Fibroblast of skin of back (primary cell): ENCODE measurements around the gene MED22.

Experiments
- DNase-seq: peaks from one replicate; pipeline ENCODE4 v3.0.0-alpha.2; 2013

MED22 gene

GRCh38 chr9:133375724-133376654 is 28.1 kb upstream of the MED22 start, which contains the start of the genes STKLD1 and SURF4:
Gene STKLD1 (plus strand): TSS chr9:133376366. CDS start chr9:133376474, 108 bp downstream.
Gene SURF4 (minus strand): TSS chr9:133376060. CDS start chr9:133375969, 91 bp downstream.
- peak; percentile 96 for DNase-seq

GRCh38 chr9:133375116-133375723 is 27.3 kb upstream of the MED22 start:
- DNase-seq: peak; percentile 46

GRCh38 chr9:133374612-133375115 is 26.7 kb upstream of the MED22 start:
- peak; percentile 67 for DNase-seq

- DNase-seq: no peak
Measured at GRCh38 chr9:133372144-133372543, 24.2 kb upstream of the MED22 start.

GRCh38 chr9:133371261-133371711 is 23.4 kb upstream of the MED22 start:
- DNase-seq: no peak

- no peak for DNase-seq
Measured at GRCh38 chr9:133370685-133371084, 22.8 kb upstream of the MED22 start.

GRCh38 chr9:133369933-133370332 is 22.0 kb upstream of the MED22 start:
- no peak for DNase-seq

GRCh38 chr9:133369422-133369821 is 21.5 kb upstream of the MED22 start:
- no peak for DNase-seq

- no peak for DNase-seq
Measured at GRCh38 chr9:133368249-133368881, 20.4 kb upstream of the MED22 start.

- no peak for DNase-seq
Measured at GRCh38 chr9:133367778-133368177, 19.8 kb upstream of the MED22 start.

GRCh38 chr9:133367221-133367620 is 19.3 kb upstream of the MED22 start:
- no peak for DNase-seq

- no peak for DNase-seq
Measured at GRCh38 chr9:133366435-133366834, 18.5 kb upstream of the MED22 start.

GRCh38 chr9:133362359-133363044 is 14.6 kb upstream of the MED22 start:
- DNase-seq: no peak

GRCh38 chr9:133361507-133362092 is 13.7 kb upstream of the MED22 start:
- no peak for DNase-seq

GRCh38 chr9:133360400-133361393 is 12.8 kb upstream of the MED22 start:
- no peak for DNase-seq

- DNase-seq: peak; percentile 25
Measured at GRCh38 chr9:133359399-133360175, 11.7 kb upstream of the MED22 start.

- no peak for DNase-seq
Measured at GRCh38 chr9:133357656-133358055, 9.7 kb upstream of the MED22 start.

- DNase-seq: peak; percentile 81
Measured at GRCh38 chr9:133356391-133357091, 8.6 kb upstream of the MED22 start, which contains the start of the genes SURF1 and SURF2. Gene SURF1 (minus strand): TSS chr9:133356487. CDS start chr9:133356453, 34 bp downstream. Gene SURF2 (plus strand): TSS chr9:133356550. CDS start chr9:133356593, 43 bp downstream.

GRCh38 chr9:133355881-133356357 is 8.0 kb upstream of the MED22 start:
- no peak for DNase-seq
